Measurements from ENCODE around the gene GPHN. TPM values are rescaled to one million over a fixed set of nuclear protein-coding genes. Genes with fewer than 3 reads are reported as not detected.

Gene GPHN
- total and polyA plus RNA-seq, 2 of the 4 experiments (the other 2 are of a cell fraction), result 8.0 to 8.1 TPM

DNA sequence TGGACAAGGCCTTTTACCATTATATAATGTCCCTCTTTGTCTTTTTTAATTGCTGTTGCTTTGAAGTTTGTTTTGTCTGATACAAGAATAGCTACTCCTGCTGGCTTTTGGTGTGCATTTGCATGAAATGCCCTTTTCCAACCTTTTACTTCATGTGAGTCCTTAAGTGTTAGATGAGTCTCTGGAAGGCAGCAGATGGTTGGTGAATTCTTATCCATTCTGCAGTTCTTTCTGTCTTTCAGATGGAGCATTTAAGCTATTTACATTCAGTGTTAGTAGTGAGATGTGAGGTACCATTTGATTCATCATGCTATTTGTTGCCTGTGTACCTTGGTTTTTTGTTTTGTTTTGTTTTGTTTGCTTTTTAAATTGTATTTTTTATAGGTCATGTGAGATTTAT is 208.3 kb downstream of the GPHN start:
- POLR2A ChIA-PET (ENCODE audit: unreplicated experiment), result interaction anchor here (0.6 kb wide), 1 partner anchor 357 kb away, joined by 4 read pairs; no protein-coding TSS in a partner anchor
- BruUV-seq (replicated peaks), result no TSS peak
- H2BK5ac ChIP-seq (ENCODE audit: low read depth, low read length, poor library complexity, severe bottlenecking), result no peak overlapping the region
- H3K9me1 ChIP-seq (ENCODE audit: insufficient read depth, low read length), result no peaks in the 10 kb centered on the region
- no peak overlapping the region for H3K9ac ChIP-seq (ENCODE audit: low read depth, low read length)
- DNase-seq, result no peak
- H3K4ac ChIP-seq (ENCODE audit: low read depth, low read length), result no peak overlapping the region
- CTCF ChIA-PET, result no interaction called here
- no peaks in the 10 kb centered on the region for H3K36me3 ChIP-seq (ENCODE audit: control insufficient read depth, insufficient read depth, low read length)
- H3K23ac ChIP-seq (ENCODE audit: low read depth, low read length), result no peak overlapping the region
- H4K91ac ChIP-seq (ENCODE audit: insufficient read depth, low read depth, low read length), result no peak overlapping the region
- H2AK5ac ChIP-seq (ENCODE audit: low read depth, low read length), result no peak overlapping the region
- no peak overlapping the region for H2BK120ac ChIP-seq (ENCODE audit: low read depth, low read length)
- H4K8ac ChIP-seq (ENCODE audit: low read depth in 2 of 2, low read length in 2 of 2), result no peak overlapping the region
- no peak overlapping the region for H3K4me3 ChIP-seq (ENCODE audit: insufficient read depth, low read depth, low read length)
- no peak overlapping the region for H3K18ac ChIP-seq (ENCODE audit: low read depth, low read length)
- no peak overlapping the region for H3K4me2 ChIP-seq (ENCODE audit: low read depth, low read length)
- dilution Hi-C loops (cut with HindIII; ENCODE audit: low sequenced_read_pairs, unreplicated experiment) (no loop called here), in situ Hi-C loops (cut with MboI; ENCODE audit: low sequenced_read_pairs) (no loop called here), intact Hi-C loops (cut with micrococcal nuclease) (no loop called here)
- no peaks in the 10 kb centered on the region for H4K20me1 ChIP-seq (ENCODE audit: insufficient read depth, low read length)
- no peak overlapping the region for H3K27ac ChIP-seq (ENCODE audit: insufficient read depth, low read length)
- no peak for ATAC-seq (ENCODE audit: low read depth)
- H2AK9ac ChIP-seq (replicated peaks; ENCODE audit: low read depth, low read length, poor library complexity), result no peak overlapping the region
- H4K5ac ChIP-seq (ENCODE audit: low read depth, low read length), result no peak overlapping the region
- no peaks in the 10 kb centered on the region for H3K79me1 ChIP-seq (ENCODE audit: low read depth in 1 of 2, low read length in 2 of 2)
- H3K56ac ChIP-seq (ENCODE audit: extremely low read depth, insufficient read depth, low read length), result no peak overlapping the region
- TF ChIP-seq RFX5 (IDR thresholded peaks at IDR 0.05; ENCODE audit: low read depth, low read length) (no peak), RCOR1 (IDR thresholded peaks at IDR 0.05; ENCODE audit: insufficient replicate concordance, low read length) (no peak), POLR2A (IDR thresholded peaks at IDR 0.05; ENCODE audit: low read depth, low read length) (no peak), SMC3 (IDR thresholded peaks at IDR 0.05; ENCODE audit: low read depth, low read length) (no peak), MAZ (IDR thresholded peaks at IDR 0.05; ENCODE audit: borderline replicate concordance, low read depth, low read length) (no peak), MXI1 (IDR thresholded peaks at IDR 0.05; ENCODE audit: borderline replicate concordance, low read depth, low read length) (no peak), CEBPB (IDR thresholded peaks at IDR 0.05; ENCODE audit: low read depth, low read length) (no peak), CHD1 (IDR thresholded peaks at IDR 0.05; ENCODE audit: low read depth, low read length) (no peak)
- TF ChIP-seq, protein P1, sequence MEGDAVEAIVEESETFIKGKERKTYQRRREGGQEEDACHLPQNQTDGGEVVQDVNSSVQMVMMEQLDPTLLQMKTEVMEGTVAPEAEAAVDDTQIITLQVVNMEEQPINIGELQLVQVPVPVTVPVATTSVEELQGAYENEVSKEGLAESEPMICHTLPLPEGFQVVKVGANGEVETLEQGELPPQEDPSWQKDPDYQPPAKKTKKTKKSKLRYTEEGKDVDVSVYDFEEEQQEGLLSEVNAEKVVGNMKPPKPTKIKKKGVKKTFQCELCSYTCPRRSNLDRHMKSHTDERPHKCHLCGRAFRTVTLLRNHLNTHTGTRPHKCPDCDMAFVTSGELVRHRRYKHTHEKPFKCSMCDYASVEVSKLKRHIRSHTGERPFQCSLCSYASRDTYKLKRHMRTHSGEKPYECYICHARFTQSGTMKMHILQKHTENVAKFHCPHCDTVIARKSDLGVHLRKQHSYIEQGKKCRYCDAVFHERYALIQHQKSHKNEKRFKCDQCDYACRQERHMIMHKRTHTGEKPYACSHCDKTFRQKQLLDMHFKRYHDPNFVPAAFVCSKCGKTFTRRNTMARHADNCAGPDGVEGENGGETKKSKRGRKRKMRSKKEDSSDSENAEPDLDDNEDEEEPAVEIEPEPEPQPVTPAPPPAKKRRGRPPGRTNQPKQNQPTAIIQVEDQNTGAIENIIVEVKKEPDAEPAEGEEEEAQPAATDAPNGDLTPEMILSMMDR (conservative IDR thresholded peaks at IDR 0.05; ENCODE audit: low read depth, low read length), result no peak
- H2AFZ ChIP-seq (replicated peaks; ENCODE audit: low read length, poor library complexity), result no peak overlapping the region
- H2BK15ac ChIP-seq (ENCODE audit: low read depth, low read length), result no peak overlapping the region
- H2BK20ac ChIP-seq (ENCODE audit: low read depth, low read length), result no peak overlapping the region
- no peaks in the 10 kb centered on the region for H3K4me1 ChIP-seq (ENCODE audit: control insufficient read depth, insufficient read depth, low read length)
- H3K27me3 ChIP-seq (ENCODE audit: control insufficient read depth, insufficient read depth, low read length), result no peaks in the 10 kb centered on the region
- H3K9me3 ChIP-seq (ENCODE audit: control insufficient read depth, insufficient read depth, low read length), result no peaks in the 10 kb centered on the region
- H3K14ac ChIP-seq (replicated peaks; ENCODE audit: low read depth, low read length), result no peak overlapping the region
